H9 (cell line): ENCODE measurements around the gene ALG12. TPM values are rescaled to one million over a fixed set of nuclear protein-coding genes. Genes with fewer than 3 reads are reported as not detected.

ENCODE experiments used
- DNase-seq: peaks from one replicate; pipeline ENCODE4 v3.0.0-alpha.2; 2017
- H2AFZ ChIP-seq: one replicate; pipeline ENCODE4 v1.6.1; 2013; ENCODE audit warnings: mild to moderate bottlenecking, low read length, control low read depth, moderate library complexity
- H2AK5ac ChIP-seq: 2 replicates; pipeline ENCODE4 v1.6.1; 2013; ENCODE audit warnings: low read length, control low read depth, mixed read lengths; ENCODE audit not compliant: insufficient read length
- H2BK120ac ChIP-seq: one replicate; pipeline ENCODE4 v1.6.1; 2013; ENCODE audit warnings: low read depth, mild to moderate bottlenecking, low read length, control low read depth, inconsistent platforms; ENCODE audit not compliant: poor library complexity, severe bottlenecking
- H2BK12ac ChIP-seq: 2 replicates; pipeline ENCODE4 v1.6.1; 2013; ENCODE audit warnings: low read length, control low read depth, mixed read lengths, low read depth; ENCODE audit not compliant: insufficient read length
- H2BK15ac ChIP-seq: 2 replicates; pipeline ENCODE4 v1.6.1; 2013; ENCODE audit warnings: low read depth, low read length, control low read depth
- H2BK20ac ChIP-seq: one replicate; pipeline ENCODE4 v1.6.1; 2013; ENCODE audit warnings: low read depth, mild to moderate bottlenecking, low read length, control low read depth, inconsistent platforms; ENCODE audit not compliant: poor library complexity, severe bottlenecking
- H2BK5ac ChIP-seq: 2 replicates; pipeline ENCODE4 v1.6.1; 2013; ENCODE audit warnings: low read length, control low read depth, mixed read lengths; ENCODE audit not compliant: insufficient read length
- H3K14ac ChIP-seq: 2 replicates; pipeline ENCODE4 v1.6.1; 2013; ENCODE audit warnings: low read length, control low read depth; ENCODE audit not compliant: insufficient read depth
- H3K18ac ChIP-seq: 2 replicates; pipeline ENCODE4 v1.6.1; 2013; ENCODE audit warnings: low read depth, mild to moderate bottlenecking, mixed read lengths, low read length, control low read depth; ENCODE audit not compliant: insufficient read length
- H3K23ac ChIP-seq: 2 replicates; pipeline ENCODE4 v1.6.1; 2013; ENCODE audit warnings: low read length, control low read depth, mixed read lengths, low read depth; ENCODE audit not compliant: insufficient read length
- H3K23me2 ChIP-seq: 2 replicates; pipeline ENCODE4 v1.6.1; 2013; ENCODE audit warnings: low read depth, mild to moderate bottlenecking, mixed read lengths, low read length, control low read depth; ENCODE audit not compliant: insufficient read length, poor library complexity, severe bottlenecking
- H3K27ac ChIP-seq: 2 replicates; pipeline ENCODE4 v1.5.1; 2013; ENCODE audit warnings: low read length, control low read depth, mixed read lengths, low read depth; ENCODE audit not compliant: insufficient read length
- H3K27me3 ChIP-seq: 2 replicates; pipeline ENCODE4 v1.6.1; 2013; ENCODE audit warnings: low read length, control low read depth, inconsistent platforms; ENCODE audit not compliant: insufficient read depth
- H3K4ac ChIP-seq: 2 replicates; pipeline ENCODE4 v1.6.1; 2013; ENCODE audit warnings: low read depth, mild to moderate bottlenecking, control low read depth, inconsistent platforms, low read length, moderate library complexity
- H3K4me1 ChIP-seq: 2 replicates; pipeline ENCODE4 v1.6.1; 2013; ENCODE audit warnings: low read length, control low read depth, inconsistent platforms; ENCODE audit not compliant: insufficient read depth
- H3K4me2 ChIP-seq: 2 replicates; pipeline ENCODE4 v1.6.1; 2013; ENCODE audit warnings: low read length, control low read depth, mixed read lengths; ENCODE audit not compliant: insufficient read length, insufficient read depth
- H3K56ac ChIP-seq: 2 replicates; pipeline ENCODE4 v1.6.1; 2013; ENCODE audit warnings: low read depth, mild to moderate bottlenecking, mixed read lengths, low read length, control low read depth; ENCODE audit not compliant: insufficient read length
- H3K79me1 ChIP-seq: 2 replicates; pipeline ENCODE4 v1.6.1; 2013; ENCODE audit warnings: low read depth, mild to moderate bottlenecking, moderate library complexity, low read length, control low read depth, inconsistent platforms; ENCODE audit not compliant: insufficient read depth, poor library complexity, severe bottlenecking
- H3K79me2 ChIP-seq: 2 replicates; pipeline ENCODE4 v1.6.1; 2013; ENCODE audit warnings: low read length, control low read depth, inconsistent platforms; ENCODE audit not compliant: insufficient read depth
- H3K9ac ChIP-seq: 2 replicates; pipeline ENCODE4 v1.6.1; 2013; ENCODE audit warnings: low read length, control low read depth, mixed read lengths; ENCODE audit not compliant: insufficient read length; ENCODE audit errors: extremely low read depth
- H3K9me3 ChIP-seq: one replicate; pipeline ENCODE4 v1.6.1; 2013; ENCODE audit warnings: low read depth, low read length, inconsistent platforms; ENCODE audit not compliant: control insufficient read depth
- H3T11ph ChIP-seq: one replicate; pipeline ENCODE4 v1.6.1; 2013; ENCODE audit warnings: mild to moderate bottlenecking, low read length, control low read depth, inconsistent platforms
- H4K20me1 ChIP-seq: one replicate; pipeline ENCODE4 v1.6.1; 2013; ENCODE audit not compliant: control insufficient read depth, insufficient read length, insufficient read depth
- H4K5ac ChIP-seq: 2 replicates; pipeline ENCODE4 v1.6.1; 2013; ENCODE audit warnings: low read depth, mild to moderate bottlenecking, mixed read lengths, low read length, control low read depth; ENCODE audit not compliant: insufficient read length
- H4K8ac ChIP-seq: replicated peaks from 2 replicates; pipeline ENCODE4 v1.6.1; 2013; ENCODE audit warnings: low read length, control low read depth, mixed read lengths, low read depth; ENCODE audit not compliant: insufficient read length
- H4K91ac ChIP-seq: 2 replicates; pipeline ENCODE4 v1.6.1; 2013; ENCODE audit warnings: low read depth, mild to moderate bottlenecking, moderate library complexity, mixed read lengths, low read length, control low read depth; ENCODE audit not compliant: insufficient read length
- H3K27ac Mint-ChIP-seq, 3 experiments: 2 replicates in 2 of 3; 3 replicates in 1 of 3; pipeline ENCODE4 v1.8.0; 2020 to 2021; ENCODE audit warnings: mixed read lengths in 3 of 3, mild to moderate bottlenecking in 1 of 3, moderate library complexity in 1 of 3
- H3K27me3 Mint-ChIP-seq: 2 replicates; pipeline ENCODE4 v1.8.0; 2021; ENCODE audit warnings: low read depth, mild to moderate bottlenecking, moderate library complexity, mixed read lengths
- H3K36me3 Mint-ChIP-seq, 3 experiments: 2 replicates in 2 of 3; 3 replicates in 1 of 3; pipeline ENCODE4 v1.8.0; 2020 to 2021; ENCODE audit warnings: low read depth in 3 of 3, mixed read lengths in 3 of 3; ENCODE audit not compliant: insufficient read depth in 1 of 3
- H3K4me1 Mint-ChIP-seq, 2 experiments: 2 replicates each; pipeline ENCODE4 v1.8.0; 2020; ENCODE audit warnings: mixed read lengths in 2 of 2
- H3K4me3 Mint-ChIP-seq, 2 experiments: 2 replicates in 1 of 2; 3 replicates in 1 of 2; pipeline ENCODE4 v1.8.0; 2020 to 2021; ENCODE audit warnings: mild to moderate bottlenecking in 2 of 2, mixed read lengths in 2 of 2, moderate library complexity in 1 of 2
- H3K9me3 Mint-ChIP-seq, 2 experiments: 2 replicates in 1 of 2; 3 replicates in 1 of 2; pipeline ENCODE4 v1.8.0; 2020; ENCODE audit warnings: mild to moderate bottlenecking in 2 of 2, mixed read lengths in 2 of 2, moderate library complexity in 1 of 2
- CTCF ChIP-seq: fragments of 200-600 bp; sonication (generic); conservative IDR thresholded peaks from 3 replicates; pipeline ENCODE4 v1.8.0; 2021; ENCODE audit warnings: antibody characterized with exemption, mild to moderate bottlenecking
- WGBS: extraction: QIAGEN DNeasy Blood & Tissue Kit; methylation state at CpG from one replicate; pipeline ENCODE4 v1.1.7; 2013; ENCODE audit warnings: missing lambda C conversion rate, low lambda C conversion rate, mixed read lengths; ENCODE audit not compliant: insufficient read length; ENCODE audit errors: extremely low coverage; 5-methylcytosine and 5-hydroxymethylcytosine counted together
- total RNA-seq: library from RNA; stranded (reverse); gene quantifications from 2 replicates; pipeline ENCODE4 v1.2.1, GENCODE V29; 2021

Gene ALG12
- total RNA-seq, 1 experiment from 2014 or later, result 19.2 TPM

GRCh38 chr22:49866134-49866533 is 52.1 kb downstream of the ALG12 start:
- Histone ChIP-seq H2BK12ac (no peak overlapping the region), H3K79me1 (peaks cover 12% of the 10 kb centered on the region), H3K23ac (no peak overlapping the region), H3K14ac (no peak overlapping the region), H2BK5ac (no peak overlapping the region), H4K5ac (no peak overlapping the region), H4K20me1 (no peaks in the 10 kb centered on the region), H2BK20ac (no peak overlapping the region), H3K27me3 (no peaks in the 10 kb centered on the region), H2AFZ (no peak overlapping the region), H3K79me2 (peaks cover 29% of the 10 kb centered on the region; the same call in 1 of the 2 replicates), H2BK120ac (no peak overlapping the region), H2AK5ac (no peak overlapping the region), H3K4me2 (no peak overlapping the region), H3K4me1 (no peaks in the 10 kb centered on the region), H3K18ac (no peak overlapping the region), H4K8ac (no peak overlapping the region), H3K56ac (no peak overlapping the region), H3T11ph (no peak overlapping the region), H4K91ac (no peak overlapping the region), H3K27ac (no peak overlapping the region), H2BK15ac (no peak overlapping the region), H3K9ac (no peak overlapping the region), H3K23me2 (no peaks in the 10 kb centered on the region), H3K4ac (no peak overlapping the region), H3K9me3 (peaks cover 4% of the 10 kb centered on the region)
- Mint-ChIP-seq H3K27ac (no peak overlapping the region), H3K4me3 (no peak overlapping the region), H3K9me3 (peaks cover 45 to 51% of the 10 kb centered on the region in 2 experiments), H3K36me3 (peaks cover 48 to 52% (median 52%) of the 10 kb centered on the region in 3 experiments), H3K27me3 (no peaks in the 10 kb centered on the region), H3K4me1 (peaks cover 12 to 13% of the 10 kb centered on the region in 2 experiments)
- DNase-seq, result no peak
- WGBS, result no CpG with 5 or more reads among the region's 2 CpGs
- TF ChIP-seq CTCF, result no peak
